BJ (cell line): ENCODE measurements around the gene KLHL11. TPM values are rescaled to one million over a fixed set of nuclear protein-coding genes. Genes with fewer than 3 reads are reported as not detected.

Experiments
- CTCF ChIA-PET: fragments of 350-600 bp; formaldehyde crosslinking; extraction: SDS; loops from one replicate; lab custom pipeline; 2021; ENCODE audit warnings: antibody characterized with exemption, inconsistent platforms; lab: Yijun Ruan, JAX
- POLR2A ChIA-PET: fragments of 300-600 bp; sonication (Branson Sonifier 250); formaldehyde crosslinking; extraction: SDS; loops from one replicate; lab custom pipeline; 2021; ENCODE audit warnings: antibody characterized with exemption; lab: Charles Lee
- DNase-seq: peaks from one replicate; pipeline ENCODE4 v3.0.0-alpha.2; 2011; ENCODE audit warnings: low read depth
- H3K27me3 ChIP-seq: 2 replicates; pipeline ENCODE4 v1.6.0; 2011; ENCODE audit warnings: low read length; ENCODE audit not compliant: control insufficient read depth, insufficient read depth
- H3K36me3 ChIP-seq: 2 replicates; pipeline ENCODE4 v1.5.1; 2011; ENCODE audit warnings: low read length; ENCODE audit not compliant: control insufficient read depth, insufficient read depth
- H3K4me3 ChIP-seq: 2 replicates; pipeline ENCODE4 v1.5.1; 2011; ENCODE audit warnings: low read depth, mild to moderate bottlenecking, control low read depth, low read length
- polyA plus RNA-seq: library from polyadenylated mRNA; depleted of rRNA; stranded (reverse); fragments of >200 nt; gene quantifications from 2 replicates; pipeline ENCODE4 v1.2.3, GENCODE V29; 2011
- TF ChIP-seq, protein P1 (sequence below): IDR thresholded peaks from 2 replicates; pipeline ENCODE4 v1.5.1; 2011; ENCODE audit warnings: low read depth, mild to moderate bottlenecking, control low read depth, inconsistent platforms, low read length, moderate library complexity; ENCODE audit not compliant: insufficient read depth

Gene KLHL11
- polyA plus RNA-seq, 1 experiment: 5.5 TPM

DNA sequence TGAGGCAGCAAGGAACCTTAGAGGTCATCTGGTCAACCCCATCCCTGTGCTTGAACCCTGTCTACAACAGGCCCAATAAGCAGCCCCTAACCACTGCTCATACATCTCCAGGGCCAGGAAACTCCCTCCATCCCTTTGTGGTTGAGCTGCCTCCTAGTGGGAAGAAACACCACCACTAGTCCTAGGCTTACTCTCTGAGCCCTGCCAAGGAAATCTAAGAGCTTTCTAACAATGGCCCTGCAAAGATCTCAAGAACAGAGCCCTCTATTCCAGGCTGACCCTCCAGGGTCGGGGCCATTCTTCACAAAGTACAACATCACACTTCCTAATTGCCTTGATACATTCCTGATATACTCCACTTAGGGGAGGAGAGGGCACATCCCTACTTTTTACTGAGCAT is 47.7 kb upstream of the KLHL11 start:
- ChIA-PET CTCF (no interaction called here), POLR2A (no interaction called here)
- H3K36me3 ChIP-seq: peaks cover 29% of the 10 kb centered on the region
- no peak for DNase-seq
- no peaks in the 10 kb centered on the region for H3K27me3 ChIP-seq
- no peak overlapping the region for H3K4me3 ChIP-seq
- TF ChIP-seq, protein P1, sequence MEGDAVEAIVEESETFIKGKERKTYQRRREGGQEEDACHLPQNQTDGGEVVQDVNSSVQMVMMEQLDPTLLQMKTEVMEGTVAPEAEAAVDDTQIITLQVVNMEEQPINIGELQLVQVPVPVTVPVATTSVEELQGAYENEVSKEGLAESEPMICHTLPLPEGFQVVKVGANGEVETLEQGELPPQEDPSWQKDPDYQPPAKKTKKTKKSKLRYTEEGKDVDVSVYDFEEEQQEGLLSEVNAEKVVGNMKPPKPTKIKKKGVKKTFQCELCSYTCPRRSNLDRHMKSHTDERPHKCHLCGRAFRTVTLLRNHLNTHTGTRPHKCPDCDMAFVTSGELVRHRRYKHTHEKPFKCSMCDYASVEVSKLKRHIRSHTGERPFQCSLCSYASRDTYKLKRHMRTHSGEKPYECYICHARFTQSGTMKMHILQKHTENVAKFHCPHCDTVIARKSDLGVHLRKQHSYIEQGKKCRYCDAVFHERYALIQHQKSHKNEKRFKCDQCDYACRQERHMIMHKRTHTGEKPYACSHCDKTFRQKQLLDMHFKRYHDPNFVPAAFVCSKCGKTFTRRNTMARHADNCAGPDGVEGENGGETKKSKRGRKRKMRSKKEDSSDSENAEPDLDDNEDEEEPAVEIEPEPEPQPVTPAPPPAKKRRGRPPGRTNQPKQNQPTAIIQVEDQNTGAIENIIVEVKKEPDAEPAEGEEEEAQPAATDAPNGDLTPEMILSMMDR: no peak

DNA sequence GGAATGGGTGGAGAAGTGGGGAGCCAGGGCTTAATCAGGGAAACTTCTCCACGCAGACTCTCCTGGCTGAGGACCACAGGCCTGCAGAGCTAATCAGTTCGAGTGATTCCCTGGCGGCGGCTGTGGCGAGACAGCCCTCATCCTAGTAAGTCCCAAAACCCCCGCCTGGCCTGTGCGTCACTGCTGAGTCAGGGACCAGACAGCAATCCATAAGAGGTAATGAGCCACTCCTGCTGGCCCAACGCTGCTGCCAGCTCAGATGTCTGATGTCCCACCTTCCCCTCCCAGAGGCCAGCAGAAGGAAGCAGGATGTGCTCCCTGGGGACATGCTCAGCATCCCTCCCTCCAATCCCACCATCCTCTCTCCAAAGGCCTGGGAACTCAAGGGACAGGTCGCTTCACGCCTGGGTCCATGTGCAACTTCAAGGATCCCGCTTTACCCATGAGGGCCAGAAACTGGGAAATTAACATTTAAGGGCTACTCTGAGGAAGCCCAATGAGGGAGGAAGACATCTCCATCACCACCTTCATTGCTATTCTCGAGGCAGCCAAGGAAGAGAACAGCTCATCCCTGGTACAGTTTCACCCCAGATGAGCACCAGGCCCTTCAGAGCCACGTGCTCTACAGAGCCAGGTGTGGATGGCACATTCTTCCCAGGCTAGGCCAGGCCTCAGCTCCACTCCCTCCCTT is 45.6 kb upstream of the KLHL11 start:
- H3K4me3 ChIP-seq: no peak overlapping the region
- ChIA-PET CTCF (interaction anchor here (0.6 kb wide), 1 partner anchor 45 kb away, joined by 3 read pairs; no protein-coding TSS in a partner anchor), POLR2A (no interaction called here)
- TF ChIP-seq, protein P1: no peak
- peaks cover 32% of the 10 kb centered on the region for H3K36me3 ChIP-seq
- peak; percentile 80 for DNase-seq
- H3K27me3 ChIP-seq: no peaks in the 10 kb centered on the region

DNA sequence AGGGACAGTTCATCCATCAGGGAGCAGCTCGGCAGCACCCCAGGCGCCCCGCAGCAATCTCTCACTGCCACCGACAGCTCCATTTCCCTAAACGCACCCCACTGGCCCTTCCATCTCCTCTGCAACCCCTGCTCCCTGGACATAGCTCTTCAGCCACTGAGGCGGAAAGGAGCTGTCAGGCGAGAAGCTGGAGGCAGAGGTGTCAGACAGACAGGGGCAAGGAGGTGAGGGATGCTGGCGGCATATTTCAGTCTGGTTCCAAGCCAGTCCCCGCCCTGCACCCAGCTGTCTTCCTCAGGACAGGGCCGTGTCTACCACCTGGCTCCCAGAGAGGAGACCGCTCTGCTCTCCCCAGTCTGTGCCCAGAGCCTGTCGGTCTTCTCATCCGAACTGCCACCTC is 43.9 kb upstream of the KLHL11 start:
- no peak overlapping the region for H3K4me3 ChIP-seq
- ChIA-PET POLR2A (no interaction called here), CTCF (interaction anchor here (1.0 to 1.2 kb wide), 2 partner anchors 17 to 51 kb away, joined by 3 to 4 read pairs; no protein-coding TSS in a partner anchor)
- TF ChIP-seq, protein P1: no peak
- H3K36me3 ChIP-seq: peaks cover 47% of the 10 kb centered on the region
- DNase-seq: no peak
- no peaks in the 10 kb centered on the region for H3K27me3 ChIP-seq

DNA sequence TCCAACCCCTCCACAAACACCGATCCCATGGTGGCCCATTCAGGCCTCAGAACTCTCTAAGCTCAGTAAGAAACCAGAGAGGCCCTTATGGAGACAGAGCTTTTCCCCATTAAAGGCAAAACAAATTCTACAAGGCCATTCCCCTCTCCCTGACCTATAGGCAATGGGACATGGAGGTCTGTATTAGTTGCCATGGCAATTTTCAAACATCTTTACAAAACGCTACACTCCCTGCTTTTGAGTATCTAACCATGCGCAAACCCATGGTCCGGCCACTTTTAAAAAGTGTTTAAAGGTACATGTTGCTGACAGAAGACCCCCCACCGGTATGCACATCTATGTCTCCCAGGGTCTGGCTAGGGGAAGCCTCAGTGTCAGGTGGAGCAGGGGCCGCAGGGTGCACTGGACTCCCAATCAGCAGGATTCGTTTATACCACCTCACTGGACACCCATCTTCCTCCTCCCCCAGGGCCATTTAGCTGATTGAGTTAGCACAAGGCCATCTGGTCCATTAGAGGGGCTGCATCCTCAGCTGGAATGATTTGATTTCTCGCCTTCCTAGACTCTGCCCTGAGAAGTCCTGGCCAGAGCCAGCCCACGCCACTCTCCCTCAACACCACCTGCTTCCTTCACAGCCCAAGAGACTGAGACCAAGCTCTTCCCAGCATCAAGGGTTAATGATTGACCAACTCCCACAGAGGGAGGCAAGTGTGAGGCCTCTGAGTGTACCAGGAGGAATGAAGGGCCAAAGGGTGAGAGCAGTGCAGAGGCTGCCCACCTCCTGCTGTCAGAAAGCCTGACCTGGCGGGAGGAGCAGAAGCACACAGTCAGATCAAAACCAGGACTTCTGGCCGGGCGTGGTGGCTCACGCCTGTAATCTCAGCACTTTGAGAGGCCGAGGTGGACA is 42.7 kb upstream of the KLHL11 start:
- H3K27me3 ChIP-seq: no peaks in the 10 kb centered on the region
- ChIA-PET CTCF (interaction anchor here (0.7 kb wide), 1 partner anchor 11 kb away, joined by 3 read pairs; no protein-coding TSS in a partner anchor), POLR2A (no interaction called here)
- peaks cover 43% of the 10 kb centered on the region for H3K36me3 ChIP-seq
- TF ChIP-seq, protein P1: no peak
- no peak overlapping the region for H3K4me3 ChIP-seq
- no peak for DNase-seq

DNA sequence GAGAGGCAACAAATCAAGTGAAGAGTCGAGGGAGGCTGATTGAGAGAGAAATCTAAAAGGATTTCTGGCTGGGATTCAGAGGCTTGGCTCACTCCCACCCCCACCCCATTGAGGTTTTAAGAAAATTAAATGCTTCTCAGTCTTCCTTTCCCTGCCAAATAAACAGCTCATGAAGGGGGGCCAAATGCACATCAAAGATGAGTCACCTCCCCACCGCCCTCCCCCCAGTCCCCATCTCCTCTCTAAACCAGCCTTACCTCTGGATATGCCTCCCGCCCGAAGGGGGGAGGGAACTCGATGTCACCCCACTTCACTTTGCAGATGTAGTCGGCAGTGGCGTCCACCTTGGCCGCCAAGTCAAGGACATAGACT is 41.9 kb upstream of the KLHL11 start:
- peaks cover 41% of the 10 kb centered on the region for H3K36me3 ChIP-seq
- no peak overlapping the region for H3K4me3 ChIP-seq
- ChIA-PET CTCF (no interaction called here), POLR2A (no interaction called here)
- TF ChIP-seq, protein P1: no peak
- DNase-seq: no peak
- no peaks in the 10 kb centered on the region for H3K27me3 ChIP-seq
